Glutamatergic neuron (in vitro differentiated cells): Measurements from ENCODE around the gene GGTLC2. TPM values are rescaled to one million over a fixed set of nuclear protein-coding genes. Genes with fewer than 3 reads are reported as not detected.
A peak's percentile ranks its signal among the peaks of the same experiment; 100 is the strongest.
"Not testable (repeated sequence)": the region's sequence is repeated elsewhere in the genome, so short reads cannot be mapped to it uniquely, and the experiment has no call there.

Experiments
- DNase-seq: peaks from one replicate; pipeline ENCODE4 v3.0.0; 2022
- H3K27ac Mint-ChIP-seq: one replicate; pipeline ENCODE4 v1.8.0; 2020; ENCODE audit warnings: mild to moderate bottlenecking, mixed read lengths, inconsistent platforms; ENCODE audit not compliant: unreplicated experiment
- H3K27me3 Mint-ChIP-seq: one replicate; pipeline ENCODE4 v1.8.0; 2020; ENCODE audit warnings: mild to moderate bottlenecking, moderate library complexity, mixed read lengths, inconsistent platforms; ENCODE audit not compliant: unreplicated experiment
- H3K36me3 Mint-ChIP-seq: one replicate; pipeline ENCODE4 v1.8.0; 2020; ENCODE audit warnings: mild to moderate bottlenecking, mixed read lengths, inconsistent platforms; ENCODE audit not compliant: unreplicated experiment
- H3K4me1 Mint-ChIP-seq: one replicate; pipeline ENCODE4 v1.8.0; 2020; ENCODE audit warnings: mild to moderate bottlenecking, low read depth, mixed read lengths, inconsistent platforms; ENCODE audit not compliant: unreplicated experiment
- H3K4me3 Mint-ChIP-seq: one replicate; pipeline ENCODE4 v1.8.0; 2020; ENCODE audit warnings: mild to moderate bottlenecking, mixed read lengths, inconsistent platforms; ENCODE audit not compliant: unreplicated experiment
- H3K9me3 Mint-ChIP-seq: one replicate; pipeline ENCODE4 v1.8.0; 2020; ENCODE audit warnings: mild to moderate bottlenecking, moderate library complexity, mixed read lengths, inconsistent platforms; ENCODE audit not compliant: unreplicated experiment
- total RNA-seq: library from RNA; stranded (reverse); fragmentation: NEBNext Ultra II Directional; extraction: Animal tissue kit (Norgen Biotek cat#: 25700); gene quantifications from one replicate; pipeline ENCODE4 v1.2.1, GENCODE V29; 2021; ENCODE audit not compliant: unreplicated experiment
- TF ChIP-seq, protein P1 (sequence below): fragments of 200-600 bp; sonication (generic); IDR thresholded peaks from one replicate; pipeline ENCODE4 v1.5.0; 2021; ENCODE audit not compliant: partially characterized antibody, unreplicated experiment

The GGTLC2 gene
- total RNA-seq, 1 donor from 2014 or later: not detected

DNA sequence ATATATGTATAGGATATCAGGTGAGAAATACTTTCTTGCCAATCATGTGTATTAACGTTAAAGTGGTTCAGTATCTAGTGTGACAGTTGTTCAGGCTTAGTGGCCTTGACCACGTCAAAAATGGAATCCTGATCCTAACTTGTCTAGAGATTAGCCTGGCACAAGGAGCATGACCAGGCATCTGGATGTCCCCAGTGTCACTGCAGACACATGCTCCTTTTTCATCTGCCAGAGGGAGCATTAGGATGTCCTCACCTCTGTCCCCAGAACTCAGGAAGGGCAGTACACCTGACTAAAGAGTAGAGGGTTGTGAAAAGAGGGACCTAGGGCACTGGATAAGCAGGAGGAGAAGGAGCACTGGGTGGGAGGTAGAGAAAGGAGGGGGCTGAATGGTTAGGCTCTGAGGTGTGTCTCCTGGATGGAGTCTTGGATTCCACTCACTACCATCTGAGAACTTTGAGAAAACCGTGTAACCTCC is 40.9 kb upstream of the GGTLC2 start:
- TF ChIP-seq, protein P1, sequence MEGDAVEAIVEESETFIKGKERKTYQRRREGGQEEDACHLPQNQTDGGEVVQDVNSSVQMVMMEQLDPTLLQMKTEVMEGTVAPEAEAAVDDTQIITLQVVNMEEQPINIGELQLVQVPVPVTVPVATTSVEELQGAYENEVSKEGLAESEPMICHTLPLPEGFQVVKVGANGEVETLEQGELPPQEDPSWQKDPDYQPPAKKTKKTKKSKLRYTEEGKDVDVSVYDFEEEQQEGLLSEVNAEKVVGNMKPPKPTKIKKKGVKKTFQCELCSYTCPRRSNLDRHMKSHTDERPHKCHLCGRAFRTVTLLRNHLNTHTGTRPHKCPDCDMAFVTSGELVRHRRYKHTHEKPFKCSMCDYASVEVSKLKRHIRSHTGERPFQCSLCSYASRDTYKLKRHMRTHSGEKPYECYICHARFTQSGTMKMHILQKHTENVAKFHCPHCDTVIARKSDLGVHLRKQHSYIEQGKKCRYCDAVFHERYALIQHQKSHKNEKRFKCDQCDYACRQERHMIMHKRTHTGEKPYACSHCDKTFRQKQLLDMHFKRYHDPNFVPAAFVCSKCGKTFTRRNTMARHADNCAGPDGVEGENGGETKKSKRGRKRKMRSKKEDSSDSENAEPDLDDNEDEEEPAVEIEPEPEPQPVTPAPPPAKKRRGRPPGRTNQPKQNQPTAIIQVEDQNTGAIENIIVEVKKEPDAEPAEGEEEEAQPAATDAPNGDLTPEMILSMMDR: no peak
- Mint-ChIP-seq H3K4me1 (peaks cover 6% of the 10 kb centered on the region), H3K27ac (no peak overlapping the region), H3K27me3 (peaks cover 3% of the 10 kb centered on the region), H3K9me3 (peaks cover 3% of the 10 kb centered on the region), H3K4me3 (no peak overlapping the region), H3K36me3 (peaks cover 4% of the 10 kb centered on the region)
- DNase-seq: no peak

DNA sequence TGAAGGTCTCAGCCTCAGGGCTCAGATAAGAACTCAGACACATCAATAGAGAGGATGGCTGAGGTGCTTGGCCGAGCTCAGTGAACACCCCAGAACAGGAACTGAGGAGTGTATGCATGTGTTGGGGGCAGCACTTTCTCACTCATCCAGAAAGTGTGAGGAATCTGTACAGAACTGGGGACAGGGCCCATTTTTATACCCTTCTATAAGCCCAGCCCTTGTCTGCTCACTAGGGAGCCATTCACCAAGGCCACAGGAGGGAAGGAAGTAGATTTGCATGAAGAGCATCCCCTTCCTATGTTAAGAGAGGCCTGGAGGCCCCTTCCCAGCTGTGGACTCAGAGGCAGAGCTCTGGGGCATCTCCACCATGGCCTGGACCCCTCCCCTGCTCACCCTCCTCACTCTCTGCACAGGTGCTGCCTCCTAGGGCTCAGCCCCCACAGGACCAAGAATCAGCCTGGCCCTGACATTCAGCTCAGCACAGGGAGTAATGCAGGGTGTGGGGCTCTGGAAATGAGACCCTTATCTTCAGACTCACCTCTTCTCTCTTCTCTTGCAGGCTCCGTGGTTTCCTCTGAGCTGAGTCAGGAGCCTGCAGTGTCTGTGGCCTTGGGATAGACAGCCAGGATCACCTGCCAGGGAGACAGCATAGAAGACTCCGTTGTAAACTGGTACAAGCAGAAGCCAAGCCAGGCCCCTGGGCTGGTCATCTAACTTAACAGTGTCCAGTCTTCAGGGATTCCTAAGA is 39.9 kb upstream of the GGTLC2 start:
- no peak overlapping the region for H3K4me3 Mint-ChIP-seq
- DNase-seq: no peak
- H3K9me3 Mint-ChIP-seq: peaks cover 7% of the 10 kb centered on the region
- peaks cover 13% of the 10 kb centered on the region for H3K4me1 Mint-ChIP-seq
- H3K36me3 Mint-ChIP-seq: peaks cover 4% of the 10 kb centered on the region
- TF ChIP-seq, protein P1: no peak
- peak overlapping the region; percentile 11 for H3K27ac Mint-ChIP-seq
- no peaks in the 10 kb centered on the region for H3K27me3 Mint-ChIP-seq

DNA sequence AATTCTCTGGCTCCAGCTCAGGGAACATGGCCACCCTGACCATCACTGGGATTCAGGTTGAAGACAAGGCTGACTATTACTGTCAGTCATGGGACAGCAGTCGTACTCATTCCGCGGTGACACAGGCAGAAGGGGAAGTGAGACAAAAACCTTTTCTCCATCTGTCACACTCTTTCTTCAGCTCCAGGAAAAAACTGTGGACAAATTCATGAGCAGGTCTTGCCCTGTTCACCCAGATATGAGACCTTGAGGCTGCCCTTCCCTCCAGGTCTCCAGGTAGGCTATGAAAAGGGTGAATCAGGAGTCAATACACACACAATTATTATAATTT is 39.4 kb upstream of the GGTLC2 start:
- Mint-ChIP-seq H3K27me3 (no peaks in the 10 kb centered on the region), H3K27ac (peak overlapping the region; percentile 11), H3K4me1 (peaks cover 16% of the 10 kb centered on the region), H3K9me3 (peaks cover 7% of the 10 kb centered on the region), H3K4me3 (no peak overlapping the region), H3K36me3 (peaks cover 4% of the 10 kb centered on the region)
- DNase-seq: no peak
- TF ChIP-seq, protein P1: no peak

DNA sequence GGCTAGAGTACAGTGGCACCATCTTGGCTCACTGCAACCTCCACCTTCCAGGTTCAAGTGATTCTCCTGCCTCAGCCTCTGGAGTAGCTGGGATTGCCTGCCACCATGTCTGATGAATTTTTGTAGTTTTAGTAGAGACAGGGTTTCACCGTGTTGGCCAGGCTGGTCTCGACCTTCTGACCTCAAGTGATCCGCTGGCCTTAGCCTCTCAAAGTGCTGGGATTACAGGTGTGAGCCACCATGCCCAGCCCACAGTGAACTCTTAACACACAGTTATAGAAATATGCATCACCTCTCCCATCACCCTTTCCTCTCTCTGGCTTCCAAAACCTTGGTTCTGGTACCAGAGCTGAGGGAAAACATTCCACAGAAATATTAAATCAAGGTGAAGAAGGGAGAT is 36.4 kb upstream of the GGTLC2 start:
- H3K27ac Mint-ChIP-seq, H3K36me3 Mint-ChIP-seq, H3K27me3 Mint-ChIP-seq: not testable (repeated sequence)

DNA sequence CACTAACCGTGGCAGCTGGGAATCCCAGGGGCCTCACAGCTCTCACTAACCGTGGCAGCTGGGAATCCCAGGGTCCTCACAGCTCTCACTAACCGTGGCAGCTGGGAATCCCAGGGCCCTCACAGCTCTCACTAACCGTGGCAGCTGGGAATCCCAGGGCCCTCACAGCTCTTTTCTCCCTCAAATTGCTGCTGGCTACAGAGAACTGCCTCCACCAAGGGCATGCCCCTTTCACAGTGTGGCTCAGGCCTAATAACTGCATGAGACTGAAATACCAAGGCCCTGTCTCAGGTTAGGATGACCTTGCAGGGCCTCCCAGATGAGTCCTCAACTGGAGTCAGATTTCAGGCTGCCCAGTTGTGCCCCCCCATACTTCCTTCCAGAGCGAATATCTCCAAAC is 35.1 kb upstream of the GGTLC2 start:
- peak; percentile 66 for DNase-seq
- Mint-ChIP-seq H3K4me1 (peaks cover 34% of the 10 kb centered on the region), H3K9me3 (peaks cover 7% of the 10 kb centered on the region), H3K27ac (peak overlapping the region; percentile 86), H3K36me3 (peaks cover 4% of the 10 kb centered on the region), H3K27me3 (peaks cover 2% of the 10 kb centered on the region), H3K4me3 (peak overlapping the region; percentile 34)
- TF ChIP-seq, protein P1: no peak

More for the DNA sequence above, 36.4 kb upstream of the GGTLC2 start:
- H3K4me1 Mint-ChIP-seq: peaks cover 27% of the 10 kb centered on the region
- not testable (repeated sequence) for DNase-seq, H3K4me3 Mint-ChIP-seq, H3K9me3 Mint-ChIP-seq
